HAP-1 (cell line): Measurements from ENCODE around the gene AARS1.
"Not testable (repeated sequence)": the region's sequence is repeated elsewhere in the genome, so short reads cannot be mapped to it uniquely, and the experiment has no call there.

Experiments used
- DNase-seq, 2 experiments: peaks; one replicate each; pipeline ENCODE4 v3.0.0-alpha.2; 2016 to 2020; ENCODE audit warnings: low spot score in 2 of 2
- H3K27me3 ChIP-seq: fragments of 250-450 bp; sonication (Bioruptor Pico); 2 replicates; pipeline ENCODE4 v1.5.1; 2020; ENCODE audit warnings: low read depth, mild to moderate bottlenecking, moderate library complexity
- H3K36me3 ChIP-seq: fragments of 250-450 bp; sonication (Bioruptor Pico); replicated peaks from 2 replicates; pipeline ENCODE4 v1.5.1; 2020; ENCODE audit warnings: mild to moderate bottlenecking
- H3K4me1 ChIP-seq: fragments of 250-450 bp; sonication (Bioruptor Pico); 2 replicates; pipeline ENCODE4 v1.5.1; 2020; ENCODE audit warnings: mild to moderate bottlenecking
- H3K4me3 ChIP-seq: fragments of 250-450 bp; sonication (Bioruptor Pico); 2 replicates; pipeline ENCODE4 v1.5.1; 2020; ENCODE audit warnings: mild to moderate bottlenecking, moderate library complexity
- H3K9me3 ChIP-seq: fragments of 250-450 bp; sonication (Bioruptor Pico); 2 replicates; pipeline ENCODE4 v1.5.1; 2020; ENCODE audit warnings: mild to moderate bottlenecking, moderate library complexity
- in situ Hi-C: fragments of 300-500 bp; cut with MboI; formaldehyde crosslinking; loops from 3 replicates; pipeline ENCODE4 v1.14.3; 2020; ENCODE audit warnings: low sequenced_read_pairs, inconsistent platforms, mixed read lengths

Gene AARS1

GRCh38 chr16:70258946-70259345 is 30.4 kb downstream of the AARS1 start:
- in situ Hi-C loops, result no loop called here
- peaks cover 100% of the 10 kb centered on the region for H3K36me3 ChIP-seq
- H3K4me1 ChIP-seq, result no peaks in the 10 kb centered on the region
- no peak for DNase-seq
- H3K27me3 ChIP-seq, result no peaks in the 10 kb centered on the region
- no peak overlapping the region for H3K4me3 ChIP-seq
- no peaks in the 10 kb centered on the region for H3K9me3 ChIP-seq

GRCh38 chr16:70258065-70258464 is 31.2 kb downstream of the AARS1 start:
- Histone ChIP-seq H3K27me3 (no peaks in the 10 kb centered on the region), H3K4me1 (no peaks in the 10 kb centered on the region), H3K36me3 (peaks cover 100% of the 10 kb centered on the region), H3K4me3 (no peak overlapping the region), H3K9me3 (no peaks in the 10 kb centered on the region)
- DNase-seq, result no peak
- in situ Hi-C loops, result no loop called here

GRCh38 chr16:70257391-70257790 is 31.9 kb downstream of the AARS1 start:
- H3K36me3 ChIP-seq, result peaks cover 100% of the 10 kb centered on the region
- H3K27me3 ChIP-seq, result no peaks in the 10 kb centered on the region
- no peaks in the 10 kb centered on the region for H3K9me3 ChIP-seq
- no peaks in the 10 kb centered on the region for H3K4me1 ChIP-seq
- H3K4me3 ChIP-seq, result no peak overlapping the region
- in situ Hi-C loops, result no loop called here
- no peak for DNase-seq

GRCh38 chr16:70255574-70255973 is 33.7 kb downstream of the AARS1 start:
- Histone ChIP-seq H3K4me3 (no peak overlapping the region), H3K36me3 (peaks cover 86% of the 10 kb centered on the region), H3K9me3 (no peaks in the 10 kb centered on the region), H3K27me3 (no peaks in the 10 kb centered on the region), H3K4me1 (no peaks in the 10 kb centered on the region)
- in situ Hi-C loops, result no loop called here
- DNase-seq, result no peak

- H3K36me3 ChIP-seq, result peaks cover 80% of the 10 kb centered on the region
- DNase-seq, result no peak
- in situ Hi-C loops, result no loop called here
These were observed 34.4 kb downstream of the AARS1 start for GRCh38 chr16:70254965-70255286.

GRCh38 chr16:70254180-70254964 is 34.9 kb downstream of the AARS1 start:
- in situ Hi-C loops, result no loop called here

More at GRCh38 chr16:70254965-70255286, 34.4 kb downstream of the AARS1 start:
- H3K4me1 ChIP-seq, result no peaks in the 10 kb centered on the region
- no peaks in the 10 kb centered on the region for H3K9me3 ChIP-seq
- H3K27me3 ChIP-seq, result no peaks in the 10 kb centered on the region
- H3K4me3 ChIP-seq, result no peak overlapping the region

GRCh38 chr16:70253291-70254106 is 35.8 kb downstream of the AARS1 start:
- H3K4me1 ChIP-seq, result peaks cover 4% of the 10 kb centered on the region; the same call in 1 of the 2 replicates
- H3K4me3 ChIP-seq, result no peak overlapping the region
- peaks cover 70% of the 10 kb centered on the region for H3K36me3 ChIP-seq
- H3K27me3 ChIP-seq, result no peaks in the 10 kb centered on the region
- DNase-seq, result peak in 1 of 2 experiments; percentile 74
- in situ Hi-C loops, result no loop called here
- H3K9me3 ChIP-seq, result no peaks in the 10 kb centered on the region

More at GRCh38 chr16:70254180-70254964, 34.9 kb downstream of the AARS1 start:
- H3K4me1 ChIP-seq, result peaks cover 2% of the 10 kb centered on the region; the same call in 1 of the 2 replicates
- H3K27me3 ChIP-seq, result no peaks in the 10 kb centered on the region
- DNase-seq, result no peak
- no peaks in the 10 kb centered on the region for H3K9me3 ChIP-seq
- H3K36me3 ChIP-seq, result peaks cover 78% of the 10 kb centered on the region
- no peak overlapping the region for H3K4me3 ChIP-seq

GRCh38 chr16:70252355-70252988 is 36.8 kb downstream of the AARS1 start:
- peak in 1 of 2 experiments; percentile 66 for DNase-seq
- in situ Hi-C loops, result no loop called here
- H3K4me1 ChIP-seq, result peaks cover 4% of the 10 kb centered on the region; the same call in 1 of the 2 replicates
- no peaks in the 10 kb centered on the region for H3K27me3 ChIP-seq
- H3K9me3 ChIP-seq, result no peaks in the 10 kb centered on the region
- peaks cover 60% of the 10 kb centered on the region for H3K36me3 ChIP-seq
- H3K4me3 ChIP-seq, result peak overlapping the region; percentile 66

GRCh38 chr16:70251629-70252354 is 37.5 kb downstream of the AARS1 start, which contains the start of gene EXOSC6:
TSS of gene EXOSC6 (minus strand) at chr16:70251940. CDS start at chr16:70251900, 40 bp downstream.
- Histone ChIP-seq H3K4me3 (peak within 1 kb of the TSS; percentile 66), H3K9me3 (no peaks in the 10 kb centered on the region), H3K36me3 (peaks cover 53% of the 10 kb centered on the region), H3K4me1 (peaks cover 4% of the 10 kb centered on the region; the same call in 1 of the 2 replicates), H3K27me3 (no peaks in the 10 kb centered on the region)
- in situ Hi-C loops, result no loop called here
- DNase-seq, result peak; percentile 89 to 95

- Histone ChIP-seq H3K36me3 (peaks cover 45% of the 10 kb centered on the region), H3K4me3 (peak overlapping the region; percentile 51), H3K27me3 (no peaks in the 10 kb centered on the region), H3K9me3 (no peaks in the 10 kb centered on the region), H3K4me1 (peaks cover 4% of the 10 kb centered on the region; the same call in 1 of the 2 replicates)
- peak; percentile 17 to 57 for DNase-seq
- in situ Hi-C loops, result no loop called here
These were observed 38.3 kb downstream of the AARS1 start for GRCh38 chr16:70250748-70251628.

GRCh38 chr16:70249697-70250096 is 39.6 kb downstream of the AARS1 start:
- peaks cover 32% of the 10 kb centered on the region for H3K36me3 ChIP-seq
- not testable (repeated sequence) for H3K9me3 ChIP-seq

GRCh38 chr16:70238773-70239172 is 50.5 kb downstream of the AARS1 start:
- H3K4me1 ChIP-seq, H3K9me3 ChIP-seq, H3K4me3 ChIP-seq, H3K27me3 ChIP-seq, in situ Hi-C loops, H3K36me3 ChIP-seq, DNase-seq: not testable (repeated sequence)

More at GRCh38 chr16:70249697-70250096, 39.6 kb downstream of the AARS1 start:
- peak overlapping the region; percentile 51 for H3K4me3 ChIP-seq
- H3K27me3 ChIP-seq, in situ Hi-C loops, H3K4me1 ChIP-seq, DNase-seq: not testable (repeated sequence)
